Amniotic stem cell (primary cell): ENCODE data around the gene DUS2.
"Not testable (repeated sequence)": the region's sequence is repeated elsewhere in the genome, so short reads cannot be mapped to it uniquely, and the experiment has no call there.

ENCODE experiments used
- DNase-seq: peaks from one replicate; lab custom pipeline; 2025; lab: John Stamatoyannopoulos, UW

DUS2 gene

GRCh38 chr16:68022728-68023537 is at the start of gene DUS2, which contains the start of gene DDX28:
Gene DUS2 (plus strand): TSS chr16:68023284. CDS start chr16:68038024, 14,740 bp downstream.
Gene DDX28 (minus strand): TSS chr16:68023232. CDS start chr16:68023202, 30 bp downstream.
- peak; percentile 70 for DNase-seq

- no peak for DNase-seq
Observed at GRCh38 chr16:67975321-67976105, 47.6 kb upstream of the DUS2 start.

- DNase-seq, result no peak
Observed at GRCh38 chr16:67976205-67976604, 46.9 kb upstream of the DUS2 start.

- no peak for DNase-seq
Observed at GRCh38 chr16:67977005-67977404, 46.1 kb upstream of the DUS2 start.

- no peak for DNase-seq
Observed at GRCh38 chr16:67977469-67978227, 45.4 kb upstream of the DUS2 start.

- no peak for DNase-seq
Observed at GRCh38 chr16:67979955-67980678, 43.0 kb upstream of the DUS2 start, which contains the start of gene DPEP3. Gene DPEP3 (minus strand): TSS chr16:67980499. CDS start chr16:67980380, 119 bp downstream.

- DNase-seq, result no peak
Observed at GRCh38 chr16:67982011-67982696, 40.9 kb upstream of the DUS2 start.

GRCh38 chr16:67986949-67987348 is 36.1 kb upstream of the DUS2 start:
- no peak for DNase-seq

GRCh38 chr16:67987460-67988160 is 35.5 kb upstream of the DUS2 start:
- no peak for DNase-seq

GRCh38 chr16:67988675-67989074 is 34.4 kb upstream of the DUS2 start:
- DNase-seq, result no peak

GRCh38 chr16:67989322-67990017 is 33.6 kb upstream of the DUS2 start:
- no peak for DNase-seq

GRCh38 chr16:67990018-67990386 is 33.1 kb upstream of the DUS2 start:
- DNase-seq, result no peak

GRCh38 chr16:67992661-67993206 is 30.4 kb upstream of the DUS2 start:
- DNase-seq, result no peak

- DNase-seq, result no peak
Observed at GRCh38 chr16:67993207-67994039, 29.7 kb upstream of the DUS2 start.

GRCh38 chr16:67994040-67994408 is 29.1 kb upstream of the DUS2 start:
- not testable (repeated sequence) for DNase-seq

GRCh38 chr16:67995423-67995822 is 27.7 kb upstream of the DUS2 start:
- no peak for DNase-seq

- DNase-seq, result no peak
Observed at GRCh38 chr16:67996666-67997065, 26.4 kb upstream of the DUS2 start.

GRCh38 chr16:67998231-67998778 is 24.8 kb upstream of the DUS2 start:
- not testable (repeated sequence) for DNase-seq
